ENCODE measurements around the gene MTHFS. TPM values are rescaled to one million over a fixed set of nuclear protein-coding genes. Genes with fewer than 3 reads are reported as not detected.

The MTHFS gene
- total RNA-seq, 1 experiment from 2014 or later = 27.1 TPM

- H2AFZ ChIP-seq = no peak overlapping the region
- H3K27ac ChIP-seq = no peak overlapping the region
- TF ChIP-seq, protein P1, sequence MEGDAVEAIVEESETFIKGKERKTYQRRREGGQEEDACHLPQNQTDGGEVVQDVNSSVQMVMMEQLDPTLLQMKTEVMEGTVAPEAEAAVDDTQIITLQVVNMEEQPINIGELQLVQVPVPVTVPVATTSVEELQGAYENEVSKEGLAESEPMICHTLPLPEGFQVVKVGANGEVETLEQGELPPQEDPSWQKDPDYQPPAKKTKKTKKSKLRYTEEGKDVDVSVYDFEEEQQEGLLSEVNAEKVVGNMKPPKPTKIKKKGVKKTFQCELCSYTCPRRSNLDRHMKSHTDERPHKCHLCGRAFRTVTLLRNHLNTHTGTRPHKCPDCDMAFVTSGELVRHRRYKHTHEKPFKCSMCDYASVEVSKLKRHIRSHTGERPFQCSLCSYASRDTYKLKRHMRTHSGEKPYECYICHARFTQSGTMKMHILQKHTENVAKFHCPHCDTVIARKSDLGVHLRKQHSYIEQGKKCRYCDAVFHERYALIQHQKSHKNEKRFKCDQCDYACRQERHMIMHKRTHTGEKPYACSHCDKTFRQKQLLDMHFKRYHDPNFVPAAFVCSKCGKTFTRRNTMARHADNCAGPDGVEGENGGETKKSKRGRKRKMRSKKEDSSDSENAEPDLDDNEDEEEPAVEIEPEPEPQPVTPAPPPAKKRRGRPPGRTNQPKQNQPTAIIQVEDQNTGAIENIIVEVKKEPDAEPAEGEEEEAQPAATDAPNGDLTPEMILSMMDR (conservative IDR thresholded peaks at IDR 0.05) = no peak
- TF ChIP-seq EZH2 (IDR thresholded peaks at IDR 0.05; ENCODE audit: low read depth) = no peak
- no peak overlapping the region for H3K4me2 ChIP-seq
- no peak for DNase-seq
- no peaks in the 10 kb centered on the region for H3K27me3 ChIP-seq (ENCODE audit: insufficient read depth, low read depth)
- intact Hi-C loops (cut with micrococcal nuclease; ENCODE audit: unreplicated experiment) = no loop called here
- peaks cover 6% of the 10 kb centered on the region; the same call in 1 of the 2 replicates for H3K79me2 ChIP-seq (ENCODE audit: low read depth)
- H4K20me1 ChIP-seq (ENCODE audit: insufficient read depth) = no peaks in the 10 kb centered on the region
- no peaks in the 10 kb centered on the region for H3F3A ChIP-seq (ENCODE audit: insufficient read depth, low read depth)
- no peak overlapping the region for H3K4me3 ChIP-seq
- H3K4me1 ChIP-seq (replicated peaks; ENCODE audit: insufficient read depth) = no peaks in the 10 kb centered on the region
- no TSS peak for BruUV-seq (replicated peaks)
- ChIA-PET POLR2A (ENCODE audit: unreplicated experiment) (no interaction called here), CTCF (no interaction called here)
- no peaks in the 10 kb centered on the region for H3K9me2 ChIP-seq (ENCODE audit: insufficient read depth)
- peaks cover 8% of the 10 kb centered on the region; the same call in 1 of the 2 replicates for H3K9me3 ChIP-seq (ENCODE audit: insufficient read depth, low read depth)
- peaks cover 53% of the 10 kb centered on the region for H3K36me3 ChIP-seq (ENCODE audit: low read depth)
Observed at GRCh38 chr15:79878078-79878705, 18.6 kb downstream of the MTHFS start.

- BruUV-seq (replicated peaks) = no TSS peak
- no peak overlapping the region for H3K27ac ChIP-seq
- peaks cover 14% of the 10 kb centered on the region; the same call in 1 of the 2 replicates for H3K79me2 ChIP-seq (ENCODE audit: low read depth)
- H3K9me3 ChIP-seq (ENCODE audit: insufficient read depth, low read depth) = peaks cover 8% of the 10 kb centered on the region; the same call in 1 of the 2 replicates
- no peaks in the 10 kb centered on the region for H3K9me2 ChIP-seq (ENCODE audit: insufficient read depth)
- no peak overlapping the region for H2AFZ ChIP-seq
- intact Hi-C loops (cut with micrococcal nuclease; ENCODE audit: unreplicated experiment) = no loop called here
- TF ChIP-seq, protein P1 (conservative IDR thresholded peaks at IDR 0.05) = no peak
- TF ChIP-seq EZH2 (IDR thresholded peaks at IDR 0.05; ENCODE audit: low read depth) = no peak
- no peaks in the 10 kb centered on the region for H3K27me3 ChIP-seq (ENCODE audit: insufficient read depth, low read depth)
- H4K20me1 ChIP-seq (ENCODE audit: insufficient read depth) = no peaks in the 10 kb centered on the region
- no peak overlapping the region for H3K4me2 ChIP-seq
- no peak overlapping the region for H3K4me3 ChIP-seq
- ChIA-PET POLR2A (ENCODE audit: unreplicated experiment) (no interaction called here), CTCF (no interaction called here)
- no peak for DNase-seq
- no peaks in the 10 kb centered on the region for H3K4me1 ChIP-seq (replicated peaks; ENCODE audit: insufficient read depth)
- H3F3A ChIP-seq (ENCODE audit: insufficient read depth, low read depth) = no peaks in the 10 kb centered on the region
- H3K36me3 ChIP-seq (ENCODE audit: low read depth) = peaks cover 49% of the 10 kb centered on the region
Observed at GRCh38 chr15:79875213-79875612, 21.6 kb downstream of the MTHFS start.

GRCh38 chr15:79874242-79874641 is 22.6 kb downstream of the MTHFS start:
- intact Hi-C loops (cut with micrococcal nuclease; ENCODE audit: unreplicated experiment) = no loop called here
- H3K9me2 ChIP-seq (ENCODE audit: insufficient read depth) = no peaks in the 10 kb centered on the region
- peaks cover 14% of the 10 kb centered on the region; the same call in 1 of the 2 replicates for H3K79me2 ChIP-seq (ENCODE audit: low read depth)
- no peaks in the 10 kb centered on the region for H3K27me3 ChIP-seq (ENCODE audit: insufficient read depth, low read depth)
- no TSS peak for BruUV-seq (replicated peaks)
- no peak overlapping the region for H3K27ac ChIP-seq
- no peak overlapping the region for H2AFZ ChIP-seq
- H3K4me1 ChIP-seq (replicated peaks; ENCODE audit: insufficient read depth) = no peaks in the 10 kb centered on the region
- no peaks in the 10 kb centered on the region for H4K20me1 ChIP-seq (ENCODE audit: insufficient read depth)
- H3K4me2 ChIP-seq = no peak overlapping the region
- no peaks in the 10 kb centered on the region for H3F3A ChIP-seq (ENCODE audit: insufficient read depth, low read depth)
- POLR2A ChIA-PET (ENCODE audit: unreplicated experiment) = interaction anchor here (0.6 kb wide), 1 partner anchor 1423 kb away, joined by 10 read pairs; no protein-coding TSS in a partner anchor
- DNase-seq = no peak
- CTCF ChIA-PET = no interaction called here
- peaks cover 8% of the 10 kb centered on the region; the same call in 1 of the 2 replicates for H3K9me3 ChIP-seq (ENCODE audit: insufficient read depth, low read depth)
- peaks cover 40% of the 10 kb centered on the region for H3K36me3 ChIP-seq (ENCODE audit: low read depth)
- TF ChIP-seq, protein P1 (conservative IDR thresholded peaks at IDR 0.05) = no peak
- TF ChIP-seq EZH2 (IDR thresholded peaks at IDR 0.05; ENCODE audit: low read depth) = no peak
- H3K4me3 ChIP-seq = no peak overlapping the region

Data from PC-9 (cell line).